Measurements from ENCODE around the gene SPAG9.

Gene SPAG9

GRCh38 chr17:51056813-51057510, 63.7 kb downstream of the SPAG9 start:
- no peak overlapping the region for H3K4me3 ChIP-seq (ENCODE audit: control insufficient read depth, low read depth, low read length)
- DNase-seq (ENCODE audit: low read depth) = peak; percentile 87
- TF ChIP-seq CTCF (conservative IDR thresholded peaks at IDR 0.05; ENCODE audit: control insufficient read depth, insufficient read depth, low read depth, low read length) = peak; percentile 69

- TF ChIP-seq CTCF (conservative IDR thresholded peaks at IDR 0.05; ENCODE audit: control insufficient read depth, insufficient read depth, low read depth, low read length) = no peak
- DNase-seq (ENCODE audit: low read depth) = no peak
- no peak overlapping the region for H3K4me3 ChIP-seq (ENCODE audit: control insufficient read depth, low read depth, low read length)
Measured at GRCh38 chr17:51054748-51055147, 65.9 kb downstream of the SPAG9 start.

GRCh38 chr17:51052235-51052634, 68.4 kb downstream of the SPAG9 start:
- TF ChIP-seq CTCF (conservative IDR thresholded peaks at IDR 0.05; ENCODE audit: control insufficient read depth, insufficient read depth, low read depth, low read length) = no peak
- no peak overlapping the region for H3K4me3 ChIP-seq (ENCODE audit: control insufficient read depth, low read depth, low read length)
- DNase-seq (ENCODE audit: low read depth) = no peak

- H3K4me3 ChIP-seq (ENCODE audit: control insufficient read depth, low read depth, low read length) = no peak overlapping the region
- DNase-seq (ENCODE audit: low read depth) = no peak
- TF ChIP-seq CTCF (conservative IDR thresholded peaks at IDR 0.05; ENCODE audit: control insufficient read depth, insufficient read depth, low read depth, low read length) = no peak
Measured at GRCh38 chr17:51050291-51051033, 70.2 kb downstream of the SPAG9 start.

- DNase-seq (ENCODE audit: low read depth) = peak; percentile 92
- H3K4me3 ChIP-seq (ENCODE audit: control insufficient read depth, low read depth, low read length) = peak overlapping the region; percentile 33
- no peak for TF ChIP-seq CTCF (conservative IDR thresholded peaks at IDR 0.05; ENCODE audit: control insufficient read depth, insufficient read depth, low read depth, low read length)
Measured at GRCh38 chr17:51046514-51047384, 73.9 kb downstream of the SPAG9 start.

- TF ChIP-seq CTCF (conservative IDR thresholded peaks at IDR 0.05; ENCODE audit: control insufficient read depth, insufficient read depth, low read depth, low read length) = no peak
- DNase-seq (ENCODE audit: low read depth) = no peak
- H3K4me3 ChIP-seq (ENCODE audit: control insufficient read depth, low read depth, low read length) = peak overlapping the region; percentile 33
Measured at GRCh38 chr17:51046046-51046445, 74.6 kb downstream of the SPAG9 start.
